ENCODE data around the gene LPCAT2. TPM values are rescaled to one million over a fixed set of nuclear protein-coding genes. Genes with fewer than 3 reads are reported as not detected.

The LPCAT2 gene
- total and polyA plus RNA-seq, 2 donors (not counting 1 experiment from before 2014, with no cell fraction given), result 0.15 to 0.59 TPM

GRCh38 chr16:55622930-55623561, 114.2 kb downstream of the LPCAT2 start:
- intact Hi-C loops (cut with micrococcal nuclease), result no loop called here
- H3K4me1 Mint-ChIP-seq, result no peaks in the 10 kb centered on the region
- 52% methylated on average over 6 of the region's 8 CpGs for WGBS (ENCODE audit: insufficient coverage)
- Histone ChIP-seq H4K20me1 (ENCODE audit: control insufficient read depth, insufficient read depth, low read length, poor library complexity, severe bottlenecking) (no peaks in the 10 kb centered on the region), H3K27me3 (replicated peaks in 1 of 4; ENCODE audit: control extremely low read depth in 1 of 4, control insufficient read depth in 3 of 4, insufficient read depth in 4 of 4, low read length in 3 of 4) (no peaks in the 10 kb centered on the region), H2AFZ (ENCODE audit: insufficient read depth, low read depth, low read length, poor library complexity, severe bottlenecking) (no peak overlapping the region), H3K27ac (ENCODE audit: low read length in 2 of 2) (no peak overlapping the region), H3K4me1 (ENCODE audit: control insufficient read depth in 2 of 2, insufficient read depth in 2 of 2, low read length in 2 of 2) (no peaks in the 10 kb centered on the region), H3K9me3 (ENCODE audit: control extremely low read depth in 1 of 3, control insufficient read depth in 2 of 3, insufficient read depth in 1 of 3, low read length in 2 of 3) (no peaks in the 10 kb centered on the region), H3K36me3 (replicated peaks in 1 of 2; ENCODE audit: control extremely low read depth in 1 of 2, control insufficient read depth in 1 of 2, extremely low read depth in 1 of 2, insufficient read depth in 2 of 2, low read length in 1 of 2) (no peaks in the 10 kb centered on the region), H3K4me3 (ENCODE audit: control extremely low read depth in 1 of 5, extremely low read depth in 1 of 5, insufficient read depth in 1 of 5, low read depth in 2 of 5, low read length in 4 of 5) (no peak overlapping the region), H3K4me2 (replicated peaks; ENCODE audit: low read depth, low read length, poor library complexity, severe bottlenecking) (no peak overlapping the region), H3K79me2 (ENCODE audit: control insufficient read depth, insufficient read depth, low read length) (no peaks in the 10 kb centered on the region), H3K9ac (ENCODE audit: low read length) (no peak overlapping the region)
- no peak for DNase-seq
- POLR2A ChIA-PET, result no interaction called here
- H3K27ac Mint-ChIP-seq, result no peak overlapping the region
- CTCF ChIA-PET, result no interaction called here
- H3K27me3 Mint-ChIP-seq, result no peaks in the 10 kb centered on the region
- no peak overlapping the region for H3K4me3 Mint-ChIP-seq
- no peak for TF ChIP-seq EZH2 (IDR thresholded peaks at IDR 0.05; ENCODE audit: borderline replicate concordance, insufficient read depth, low read depth, low read length, poor library complexity, severe bottlenecking)
- TF ChIP-seq CTCF (IDR thresholded peaks at IDR 0.05), result no peak
- peaks cover 4% of the 10 kb centered on the region for H3K9me3 Mint-ChIP-seq (ENCODE audit: insufficient read depth)
- ATAC-seq (ENCODE audit: low read depth), result no peak

GRCh38 chr16:55623640-55624039, 114.8 kb downstream of the LPCAT2 start:
- CTCF ChIA-PET, result no interaction called here
- TF ChIP-seq EZH2 (IDR thresholded peaks at IDR 0.05; ENCODE audit: borderline replicate concordance, insufficient read depth, low read depth, low read length, poor library complexity, severe bottlenecking), result no peak
- no peak for TF ChIP-seq CTCF (IDR thresholded peaks at IDR 0.05)
- Histone ChIP-seq H3K4me3 (ENCODE audit: control extremely low read depth in 1 of 5, extremely low read depth in 1 of 5, insufficient read depth in 1 of 5, low read depth in 2 of 5, low read length in 4 of 5) (no peak overlapping the region), H3K4me1 (ENCODE audit: control insufficient read depth in 2 of 2, insufficient read depth in 2 of 2, low read length in 2 of 2) (no peaks in the 10 kb centered on the region), H3K36me3 (replicated peaks in 1 of 2; ENCODE audit: control extremely low read depth in 1 of 2, control insufficient read depth in 1 of 2, extremely low read depth in 1 of 2, insufficient read depth in 2 of 2, low read length in 1 of 2) (no peaks in the 10 kb centered on the region), H3K27ac (ENCODE audit: low read length in 2 of 2) (no peak overlapping the region), H3K4me2 (replicated peaks; ENCODE audit: low read depth, low read length, poor library complexity, severe bottlenecking) (no peak overlapping the region), H2AFZ (ENCODE audit: insufficient read depth, low read depth, low read length, poor library complexity, severe bottlenecking) (no peak overlapping the region), H3K79me2 (ENCODE audit: control insufficient read depth, insufficient read depth, low read length) (no peaks in the 10 kb centered on the region), H3K27me3 (replicated peaks in 1 of 4; ENCODE audit: control extremely low read depth in 1 of 4, control insufficient read depth in 3 of 4, insufficient read depth in 4 of 4, low read length in 3 of 4) (no peaks in the 10 kb centered on the region), H3K9me3 (ENCODE audit: control extremely low read depth in 1 of 3, control insufficient read depth in 2 of 3, insufficient read depth in 1 of 3, low read length in 2 of 3) (no peaks in the 10 kb centered on the region), H3K9ac (ENCODE audit: low read length) (no peak overlapping the region), H4K20me1 (ENCODE audit: control insufficient read depth, insufficient read depth, low read length, poor library complexity, severe bottlenecking) (no peaks in the 10 kb centered on the region)
- DNase-seq (no peak), ATAC-seq (ENCODE audit: low read depth) (no peak)
- intact Hi-C loops (cut with micrococcal nuclease), result no loop called here
- Mint-ChIP-seq H3K27me3 (no peaks in the 10 kb centered on the region), H3K4me3 (no peak overlapping the region), H3K9me3 (ENCODE audit: insufficient read depth) (peaks cover 4% of the 10 kb centered on the region), H3K4me1 (no peaks in the 10 kb centered on the region), H3K27ac (no peak overlapping the region)
- WGBS (ENCODE audit: insufficient coverage), result no CpG with 5 or more reads among the region's 2 CpGs
- POLR2A ChIA-PET, result no interaction called here

Measured in B cell (primary cell).